Measurements from ENCODE around the gene ETAA1. TPM values are rescaled to one million over a fixed set of nuclear protein-coding genes. Genes with fewer than 3 reads are reported as not detected.

The ETAA1 gene
- total and polyA plus RNA-seq, 10 donors = 7.2 to 22.9 (median 9.5) TPM

DNA sequence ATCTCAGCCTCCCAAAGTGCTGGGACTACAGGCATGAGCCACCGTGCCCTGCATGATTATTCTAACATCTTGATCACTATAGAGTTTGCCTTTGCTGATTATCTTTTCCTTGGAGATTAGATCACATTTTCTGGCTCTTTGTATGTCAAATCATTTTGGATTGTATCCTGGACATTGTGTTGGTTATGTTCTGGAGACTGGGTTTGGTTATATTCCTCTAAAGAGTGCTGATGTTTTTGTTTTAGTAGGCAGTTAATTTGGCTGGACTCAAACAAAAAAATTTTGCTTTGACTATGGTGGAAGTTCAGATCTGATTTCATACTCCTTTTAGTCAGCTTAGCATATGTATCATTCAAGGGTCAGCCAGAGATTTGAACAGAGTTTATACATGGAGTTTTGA, 26.4 kb downstream of the ETAA1 start:
- 85 to 100% (median 91%) methylated on average over 1 of the region's 1 CpG for WGBS, 5 donors
- H3K27ac ChIP-seq = no peak overlapping the region
- DNase-seq = no peak
- no peaks in the 10 kb centered on the region for H3K36me3 ChIP-seq
- no peak for TF ChIP-seq POLR2AphosphoS5 (IDR thresholded peaks at IDR 0.05)
- TF ChIP-seq, protein P1, sequence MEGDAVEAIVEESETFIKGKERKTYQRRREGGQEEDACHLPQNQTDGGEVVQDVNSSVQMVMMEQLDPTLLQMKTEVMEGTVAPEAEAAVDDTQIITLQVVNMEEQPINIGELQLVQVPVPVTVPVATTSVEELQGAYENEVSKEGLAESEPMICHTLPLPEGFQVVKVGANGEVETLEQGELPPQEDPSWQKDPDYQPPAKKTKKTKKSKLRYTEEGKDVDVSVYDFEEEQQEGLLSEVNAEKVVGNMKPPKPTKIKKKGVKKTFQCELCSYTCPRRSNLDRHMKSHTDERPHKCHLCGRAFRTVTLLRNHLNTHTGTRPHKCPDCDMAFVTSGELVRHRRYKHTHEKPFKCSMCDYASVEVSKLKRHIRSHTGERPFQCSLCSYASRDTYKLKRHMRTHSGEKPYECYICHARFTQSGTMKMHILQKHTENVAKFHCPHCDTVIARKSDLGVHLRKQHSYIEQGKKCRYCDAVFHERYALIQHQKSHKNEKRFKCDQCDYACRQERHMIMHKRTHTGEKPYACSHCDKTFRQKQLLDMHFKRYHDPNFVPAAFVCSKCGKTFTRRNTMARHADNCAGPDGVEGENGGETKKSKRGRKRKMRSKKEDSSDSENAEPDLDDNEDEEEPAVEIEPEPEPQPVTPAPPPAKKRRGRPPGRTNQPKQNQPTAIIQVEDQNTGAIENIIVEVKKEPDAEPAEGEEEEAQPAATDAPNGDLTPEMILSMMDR (IDR thresholded peaks at IDR 0.05 in 8 of 11, conservative IDR thresholded peaks at IDR 0.05 in 3 of 11) = no peak
- TF ChIP-seq POLR2A (IDR thresholded peaks at IDR 0.05) = no peak
- H3K4me1 ChIP-seq = no peaks in the 10 kb centered on the region
- intact Hi-C loops (cut with DNase I; ENCODE audit: low total_unique reads) = no loop called here
- H3K4me3 ChIP-seq = no peak overlapping the region
- no peaks in the 10 kb centered on the region for H3K27me3 ChIP-seq (replicated peaks in 1 of 7)
- H3K9me3 ChIP-seq = peaks cover 0 to 27% (median 21%) of the 10 kb centered on the region in 8 donors

DNA sequence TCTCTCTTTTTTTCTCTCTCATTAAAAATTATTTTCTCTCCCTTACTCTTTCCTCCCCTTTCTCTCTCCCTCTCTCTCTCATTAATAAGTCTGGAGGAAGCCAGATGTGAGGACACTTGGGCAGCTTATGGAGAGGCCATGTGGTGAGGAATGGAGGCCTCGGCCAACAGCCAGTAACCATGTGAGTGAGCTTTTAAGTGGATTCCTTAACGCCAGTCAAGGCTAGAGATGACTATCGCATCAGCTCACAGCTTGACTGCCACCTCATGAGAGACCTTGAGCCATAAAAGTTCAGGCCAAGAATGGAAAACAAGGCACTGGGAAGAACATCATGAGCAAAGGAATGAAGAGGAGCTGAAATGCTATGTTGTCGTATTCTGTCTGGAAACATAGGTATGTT, 39.1 kb downstream of the ETAA1 start:
- Histone ChIP-seq H3K9me3 (peaks cover 0 to 13% (median 9%) of the 10 kb centered on the region in 8 donors), H3K4me1 (no peaks in the 10 kb centered on the region), H3K27me3 (replicated peaks in 1 of 7) (peaks cover 0 to 5% (median 0%) of the 10 kb centered on the region in 7 donors), H3K4me3 (no peak overlapping the region), H3K27ac (no peak overlapping the region), H3K36me3 (no peaks in the 10 kb centered on the region)
- no peak for DNase-seq
- intact Hi-C loops (cut with DNase I; ENCODE audit: low total_unique reads) = no loop called here
- 76 to 93% (median 87%) methylated on average over 4 of the region's 4 CpGs for WGBS, 5 donors
- TF ChIP-seq, protein P1 (IDR thresholded peaks at IDR 0.05 in 8 of 11, conservative IDR thresholded peaks at IDR 0.05 in 3 of 11) = no peak
- no peak for TF ChIP-seq POLR2AphosphoS5 (IDR thresholded peaks at IDR 0.05)
- no peak for TF ChIP-seq POLR2A (IDR thresholded peaks at IDR 0.05)

DNA sequence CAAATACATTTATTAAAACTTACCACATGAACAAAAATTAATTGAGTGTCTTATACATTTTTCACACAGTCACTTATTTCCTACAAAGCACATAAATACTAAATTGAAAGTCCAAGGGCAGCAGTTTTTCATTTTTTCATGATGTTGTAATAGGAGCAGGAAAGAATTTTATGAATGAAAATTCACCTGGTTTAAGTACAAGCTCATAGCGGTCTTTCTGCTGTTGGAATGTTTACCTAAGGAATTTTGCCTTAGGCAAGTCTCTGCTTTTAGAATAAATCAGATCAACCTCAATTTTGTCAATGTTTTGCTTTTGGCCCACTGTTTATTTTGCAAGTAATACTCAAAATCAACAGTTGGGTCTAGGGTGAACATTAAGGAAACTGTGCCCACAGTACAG, 40.0 kb downstream of the ETAA1 start:
- H3K27ac ChIP-seq = no peak overlapping the region
- no peaks in the 10 kb centered on the region for H3K36me3 ChIP-seq
- TF ChIP-seq POLR2AphosphoS5 (IDR thresholded peaks at IDR 0.05) (no peak), POLR2A (IDR thresholded peaks at IDR 0.05) (no peak)
- TF ChIP-seq, protein P1 (IDR thresholded peaks at IDR 0.05 in 8 of 11, conservative IDR thresholded peaks at IDR 0.05 in 3 of 11) = no peak
- WGBS, 5 donors = 70 to 100% (median 87%) methylated on average over 1 of the region's 1 CpG
- intact Hi-C loops (cut with DNase I; ENCODE audit: low total_unique reads) = no loop called here
- H3K4me1 ChIP-seq = no peaks in the 10 kb centered on the region
- DNase-seq = no peak
- H3K4me3 ChIP-seq = no peak overlapping the region
- H3K9me3 ChIP-seq = peaks cover 0 to 6% (median 1%) of the 10 kb centered on the region in 8 donors
- H3K27me3 ChIP-seq (replicated peaks in 1 of 7) = peaks cover 0 to 5% (median 0%) of the 10 kb centered on the region in 7 donors

DNA sequence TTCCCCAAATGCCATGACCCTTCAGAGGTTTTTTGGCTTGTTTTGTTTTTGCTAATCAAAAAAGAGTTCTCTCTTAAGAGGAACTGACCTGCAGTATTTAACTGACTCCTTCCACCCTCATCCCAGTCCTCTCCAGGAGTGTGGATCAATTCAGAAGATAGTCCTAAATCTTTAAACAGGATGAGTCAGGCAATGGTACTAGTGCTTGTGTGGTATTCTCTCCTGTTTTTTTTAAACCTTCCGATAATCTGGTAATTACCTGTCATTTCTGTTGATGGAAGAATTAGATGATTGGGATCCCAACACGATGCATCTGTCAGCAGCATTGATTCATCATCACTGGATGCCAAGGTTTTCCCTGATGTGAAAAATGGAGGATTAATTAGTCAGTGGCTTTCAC, 41.2 kb downstream of the ETAA1 start:
- no peak for DNase-seq
- intact Hi-C loops (cut with DNase I; ENCODE audit: low total_unique reads) = no loop called here
- H3K4me3 ChIP-seq = no peak overlapping the region
- peaks cover 0 to under 1% (median 0%) of the 10 kb centered on the region in 8 donors for H3K9me3 ChIP-seq
- H3K27ac ChIP-seq = no peak overlapping the region
- H3K4me1 ChIP-seq = no peaks in the 10 kb centered on the region
- 70 to 91% (median 82%) methylated on average over 2 of the region's 2 CpGs for WGBS, 5 donors
- TF ChIP-seq POLR2A (IDR thresholded peaks at IDR 0.05) (no peak), POLR2AphosphoS5 (IDR thresholded peaks at IDR 0.05) (no peak)
- TF ChIP-seq, protein P1 (IDR thresholded peaks at IDR 0.05 in 8 of 11, conservative IDR thresholded peaks at IDR 0.05 in 3 of 11) = no peak
- peaks cover 0 to 5% (median 0%) of the 10 kb centered on the region in 7 donors for H3K27me3 ChIP-seq (replicated peaks in 1 of 7)
- H3K36me3 ChIP-seq = no peaks in the 10 kb centered on the region

All from spleen (tissue), 11 donors.